ENCODE measurements around the gene MAGEF1. TPM values are rescaled to one million over a fixed set of nuclear protein-coding genes. Genes with fewer than 3 reads are reported as not detected.

MAGEF1 gene
- total RNA-seq (26.3 TPM), polyA plus RNA-seq (54.2 TPM)

GRCh38 chr3:184711493-184712247 lies at the start of gene MAGEF1:
Gene MAGEF1, minus strand, starts transcription at chr3:184712064. Its CDS starts 243 bp downstream, at chr3:184711821.
- peak; percentile 84 for DNase-seq (ENCODE audit: extremely low spot score)
- Histone ChIP-seq H3K4me3 (ENCODE audit: low read depth, low read length) (peak within 1 kb of the TSS; percentile 64), H3K36me3 (ENCODE audit: insufficient read depth) (peaks cover 2% of the 10 kb centered on the region), H3K27ac (ENCODE audit: low read depth) (peak within 1 kb of the TSS; percentile 95), H3K4me1 (ENCODE audit: insufficient read depth) (no peaks in the 10 kb centered on the region)
- WGBS = under 1% methylated on average over 67 of the region's 67 CpGs

GRCh38 chr3:184761075-184761841 lies 49.4 kb upstream of the MAGEF1 start:
- peak; percentile 80 for DNase-seq (ENCODE audit: extremely low spot score)
- Histone ChIP-seq H3K27ac (ENCODE audit: low read depth) (no peak overlapping the region), H3K4me1 (ENCODE audit: insufficient read depth) (no peaks in the 10 kb centered on the region), H3K36me3 (ENCODE audit: insufficient read depth) (no peaks in the 10 kb centered on the region), H3K4me3 (ENCODE audit: low read depth, low read length) (no peak overlapping the region)
- WGBS = 38% methylated on average over 13 of the region's 13 CpGs

GRCh38 chr3:184760337-184761074 lies 48.6 kb upstream of the MAGEF1 start:
- Histone ChIP-seq H3K4me3 (ENCODE audit: low read depth, low read length) (no peak overlapping the region), H3K36me3 (ENCODE audit: insufficient read depth) (no peaks in the 10 kb centered on the region), H3K27ac (ENCODE audit: low read depth) (no peak overlapping the region), H3K4me1 (ENCODE audit: insufficient read depth) (no peaks in the 10 kb centered on the region)
- no peak for DNase-seq (ENCODE audit: extremely low spot score)
- 78% methylated on average over 8 of the region's 8 CpGs for WGBS

GRCh38 chr3:184759666-184760200 lies 47.9 kb upstream of the MAGEF1 start:
- H3K36me3 ChIP-seq (ENCODE audit: insufficient read depth) = no peaks in the 10 kb centered on the region
- DNase-seq (ENCODE audit: extremely low spot score) = no peak
- no peak overlapping the region for H3K27ac ChIP-seq (ENCODE audit: low read depth)
- WGBS = 64% methylated on average over 14 of the region's 14 CpGs
- H3K4me3 ChIP-seq (ENCODE audit: low read depth, low read length) = no peak overlapping the region
- H3K4me1 ChIP-seq (ENCODE audit: insufficient read depth) = no peaks in the 10 kb centered on the region

GRCh38 chr3:184758056-184758455 lies 46.2 kb upstream of the MAGEF1 start:
- 93% methylated on average over 11 of the region's 11 CpGs for WGBS
- Histone ChIP-seq H3K27ac (ENCODE audit: low read depth) (no peak overlapping the region), H3K36me3 (ENCODE audit: insufficient read depth) (no peaks in the 10 kb centered on the region), H3K4me1 (ENCODE audit: insufficient read depth) (no peaks in the 10 kb centered on the region), H3K4me3 (ENCODE audit: low read depth, low read length) (no peak overlapping the region)
- DNase-seq (ENCODE audit: extremely low spot score) = no peak

- Histone ChIP-seq H3K4me3 (ENCODE audit: low read depth, low read length) (no peak overlapping the region), H3K27ac (ENCODE audit: low read depth) (peak overlapping the region; percentile 69), H3K4me1 (ENCODE audit: insufficient read depth) (no peaks in the 10 kb centered on the region), H3K36me3 (ENCODE audit: insufficient read depth) (no peaks in the 10 kb centered on the region)
- 20% methylated on average over 17 of the region's 17 CpGs for WGBS
- peak; percentile 64 for DNase-seq (ENCODE audit: extremely low spot score)
Observed at GRCh38 chr3:184757022-184757651, 45.3 kb upstream of the MAGEF1 start.

GRCh38 chr3:184756151-184757021 lies 44.5 kb upstream of the MAGEF1 start:
- H3K36me3 ChIP-seq (ENCODE audit: insufficient read depth) = no peaks in the 10 kb centered on the region
- peak overlapping the region; percentile 19 for H3K27ac ChIP-seq (ENCODE audit: low read depth)
- H3K4me1 ChIP-seq (ENCODE audit: insufficient read depth) = no peaks in the 10 kb centered on the region

GRCh38 chr3:184755315-184755731 lies 43.5 kb upstream of the MAGEF1 start:
- Histone ChIP-seq H3K4me3 (ENCODE audit: low read depth, low read length) (no peak overlapping the region), H3K27ac (ENCODE audit: low read depth) (no peak overlapping the region), H3K4me1 (ENCODE audit: insufficient read depth) (no peaks in the 10 kb centered on the region), H3K36me3 (ENCODE audit: insufficient read depth) (no peaks in the 10 kb centered on the region)
- 78% methylated on average over 8 of the region's 8 CpGs for WGBS
- no peak for DNase-seq (ENCODE audit: extremely low spot score)

More at GRCh38 chr3:184756151-184757021, 44.5 kb upstream of the MAGEF1 start:
- H3K4me3 ChIP-seq (ENCODE audit: low read depth, low read length) = no peak overlapping the region
- DNase-seq (ENCODE audit: extremely low spot score) = no peak
- WGBS = 28% methylated on average over 13 of the region's 13 CpGs

GRCh38 chr3:184752361-184752760 lies 40.5 kb upstream of the MAGEF1 start:
- DNase-seq (ENCODE audit: extremely low spot score) = no peak
- Histone ChIP-seq H3K36me3 (ENCODE audit: insufficient read depth) (no peaks in the 10 kb centered on the region), H3K4me3 (ENCODE audit: low read depth, low read length) (no peak overlapping the region), H3K27ac (ENCODE audit: low read depth) (no peak overlapping the region), H3K4me1 (ENCODE audit: insufficient read depth) (no peaks in the 10 kb centered on the region)
- WGBS = 77% methylated on average over 5 of the region's 5 CpGs

GRCh38 chr3:184751204-184752040 lies 39.6 kb upstream of the MAGEF1 start:
- DNase-seq (ENCODE audit: extremely low spot score) = no peak

GRCh38 chr3:184750349-184751083 lies 38.7 kb upstream of the MAGEF1 start:
- WGBS = 77% methylated on average over 18 of the region's 18 CpGs
- Histone ChIP-seq H3K36me3 (ENCODE audit: insufficient read depth) (no peaks in the 10 kb centered on the region), H3K4me1 (ENCODE audit: insufficient read depth) (no peaks in the 10 kb centered on the region), H3K27ac (ENCODE audit: low read depth) (no peak overlapping the region), H3K4me3 (ENCODE audit: low read depth, low read length) (no peak overlapping the region)
- DNase-seq (ENCODE audit: extremely low spot score) = no peak

More at GRCh38 chr3:184751204-184752040, 39.6 kb upstream of the MAGEF1 start:
- Histone ChIP-seq H3K4me3 (ENCODE audit: low read depth, low read length) (no peak overlapping the region), H3K27ac (ENCODE audit: low read depth) (no peak overlapping the region), H3K4me1 (ENCODE audit: insufficient read depth) (no peaks in the 10 kb centered on the region), H3K36me3 (ENCODE audit: insufficient read depth) (no peaks in the 10 kb centered on the region)
- 66% methylated on average over 10 of the region's 10 CpGs for WGBS

All from urinary bladder (tissue), 4 donors.